ENCODE data around the gene CELA1. TPM values are rescaled to one million over a fixed set of nuclear protein-coding genes. Genes with fewer than 3 reads are reported as not detected.

CELA1 gene
- total RNA-seq, 1 experiment from 2014 or later, result not detected

DNA sequence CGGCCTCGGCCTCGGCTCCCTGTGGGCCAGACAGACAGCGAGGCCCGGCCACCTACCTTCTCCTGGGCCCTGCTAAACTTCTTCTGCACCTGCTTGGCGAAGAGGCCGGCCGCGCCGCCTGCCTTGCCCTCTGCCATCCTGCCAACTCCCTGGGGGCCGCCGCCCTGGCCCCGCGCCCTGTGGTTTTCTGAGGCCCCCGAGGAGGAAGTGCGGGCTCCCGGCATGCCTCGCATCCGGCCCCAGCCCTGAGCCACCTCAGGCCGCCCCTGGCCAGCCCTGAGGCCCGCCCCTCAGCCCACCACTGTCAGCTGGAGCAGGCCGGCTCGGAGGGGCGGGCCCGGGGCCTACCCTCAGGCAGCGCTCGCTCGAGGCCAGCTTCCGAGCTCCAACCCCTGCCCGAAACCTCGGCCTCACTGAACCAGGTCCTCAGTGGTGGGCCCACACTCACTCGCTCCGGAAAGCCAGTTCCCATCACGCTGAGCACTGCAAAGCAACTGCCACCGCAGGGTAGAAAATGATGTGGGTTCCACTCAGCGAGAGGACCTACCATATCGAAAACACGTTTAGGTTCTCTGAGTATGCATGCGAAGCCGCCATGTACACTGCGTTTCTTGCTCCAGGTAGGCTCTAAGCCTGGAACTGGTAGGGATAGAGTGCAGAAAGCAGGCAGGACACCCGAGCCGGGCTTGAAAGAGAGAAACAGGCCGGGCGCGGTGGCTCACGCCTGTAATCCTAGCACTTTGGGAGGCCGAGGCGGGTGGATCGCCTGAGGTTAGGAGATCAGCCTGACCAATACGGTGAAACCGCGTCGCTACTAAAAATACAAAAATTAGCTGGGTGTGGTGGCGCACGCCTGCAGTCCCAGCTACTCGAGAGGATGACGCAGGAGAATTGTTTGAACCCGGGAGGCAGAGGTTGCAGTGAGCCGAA lies 22.2 kb downstream of the CELA1 start, which contains the start of gene BIN2:
Gene BIN2, minus strand, starts transcription at position 209 of the 930 bp plus-strand sequence. Its CDS starts 72 bp downstream, at position 137.
- TF ChIP-seq EZH2 (IDR thresholded peaks at IDR 0.05; ENCODE audit: borderline replicate concordance, low read depth, low read length, poor library complexity, severe bottlenecking), result no peak
- TF ChIP-seq, protein P1, sequence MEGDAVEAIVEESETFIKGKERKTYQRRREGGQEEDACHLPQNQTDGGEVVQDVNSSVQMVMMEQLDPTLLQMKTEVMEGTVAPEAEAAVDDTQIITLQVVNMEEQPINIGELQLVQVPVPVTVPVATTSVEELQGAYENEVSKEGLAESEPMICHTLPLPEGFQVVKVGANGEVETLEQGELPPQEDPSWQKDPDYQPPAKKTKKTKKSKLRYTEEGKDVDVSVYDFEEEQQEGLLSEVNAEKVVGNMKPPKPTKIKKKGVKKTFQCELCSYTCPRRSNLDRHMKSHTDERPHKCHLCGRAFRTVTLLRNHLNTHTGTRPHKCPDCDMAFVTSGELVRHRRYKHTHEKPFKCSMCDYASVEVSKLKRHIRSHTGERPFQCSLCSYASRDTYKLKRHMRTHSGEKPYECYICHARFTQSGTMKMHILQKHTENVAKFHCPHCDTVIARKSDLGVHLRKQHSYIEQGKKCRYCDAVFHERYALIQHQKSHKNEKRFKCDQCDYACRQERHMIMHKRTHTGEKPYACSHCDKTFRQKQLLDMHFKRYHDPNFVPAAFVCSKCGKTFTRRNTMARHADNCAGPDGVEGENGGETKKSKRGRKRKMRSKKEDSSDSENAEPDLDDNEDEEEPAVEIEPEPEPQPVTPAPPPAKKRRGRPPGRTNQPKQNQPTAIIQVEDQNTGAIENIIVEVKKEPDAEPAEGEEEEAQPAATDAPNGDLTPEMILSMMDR (conservative IDR thresholded peaks at IDR 0.05; ENCODE audit: low read depth, low read length), result no peak
- intact Hi-C loops (cut with micrococcal nuclease; ENCODE audit: unreplicated experiment), result no loop called here
- Histone ChIP-seq H3K36me3 (ENCODE audit: insufficient read depth, low read length, poor library complexity, severe bottlenecking) (no peaks in the 10 kb centered on the region), H3K4me3 (ENCODE audit: low read depth, low read length, poor library complexity, severe bottlenecking) (no peak within 1 kb of the TSS), H3K27me3 (replicated peaks; ENCODE audit: insufficient read depth, low read depth, low read length, poor library complexity) (no peaks in the 10 kb centered on the region), H3K4me1 (ENCODE audit: insufficient read depth, low read length, poor library complexity, severe bottlenecking) (no peaks in the 10 kb centered on the region), H3K9me3 (ENCODE audit: low read depth, low read length, poor library complexity, severe bottlenecking) (no peaks in the 10 kb centered on the region), H3K27ac (ENCODE audit: low read depth, low read length, poor library complexity, severe bottlenecking) (no peak within 1 kb of the TSS)
- DNase-seq (ENCODE audit: low spot score), result no peak
- ChIA-PET POLR2A (ENCODE audit: low non-redundant PET) (no interaction called here), CTCF (no interaction called here)
- BruUV-seq (replicated peaks), result no TSS peak

DNA sequence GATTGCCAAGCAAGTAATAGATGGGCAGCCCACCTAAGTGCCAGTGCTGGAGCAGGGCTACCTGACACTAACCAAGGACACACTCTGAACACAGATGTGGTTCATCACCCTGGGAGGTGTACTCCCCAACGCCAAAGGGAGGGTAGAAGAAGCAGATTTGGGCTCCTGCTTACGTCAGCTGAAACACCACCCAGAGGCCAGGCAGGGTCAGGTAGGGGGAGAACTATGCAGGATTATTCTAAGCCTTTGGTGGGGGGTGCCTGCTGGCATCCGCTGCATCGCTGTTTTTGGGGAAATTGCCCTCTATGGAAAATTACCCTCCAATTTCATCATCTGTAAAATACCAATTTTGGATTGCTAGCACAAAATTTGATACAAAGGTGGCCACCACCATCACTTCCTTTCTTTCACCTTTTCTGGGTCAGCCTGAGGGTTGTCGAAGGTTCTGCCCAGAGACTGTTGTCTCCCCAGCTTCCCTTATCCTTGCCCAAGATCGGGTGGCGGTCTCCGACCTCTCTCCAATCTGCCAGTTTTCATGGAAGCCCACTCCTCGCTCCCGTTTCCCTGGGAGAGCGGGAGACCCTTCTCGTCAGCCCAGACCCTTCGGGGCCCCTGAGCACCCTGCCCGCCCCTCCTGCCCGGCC lies 23.0 kb downstream of the CELA1 start:
- POLR2A ChIA-PET (ENCODE audit: low non-redundant PET), result no interaction called here
- intact Hi-C loops (cut with micrococcal nuclease; ENCODE audit: unreplicated experiment), result no loop called here
- CTCF ChIA-PET, result no interaction called here
- Histone ChIP-seq H3K36me3 (ENCODE audit: insufficient read depth, low read length, poor library complexity, severe bottlenecking) (no peaks in the 10 kb centered on the region), H3K4me3 (ENCODE audit: low read depth, low read length, poor library complexity, severe bottlenecking) (no peak overlapping the region), H3K27ac (ENCODE audit: low read depth, low read length, poor library complexity, severe bottlenecking) (no peak overlapping the region), H3K9me3 (ENCODE audit: low read depth, low read length, poor library complexity, severe bottlenecking) (no peaks in the 10 kb centered on the region), H3K27me3 (replicated peaks; ENCODE audit: insufficient read depth, low read depth, low read length, poor library complexity) (no peaks in the 10 kb centered on the region), H3K4me1 (ENCODE audit: insufficient read depth, low read length, poor library complexity, severe bottlenecking) (no peaks in the 10 kb centered on the region)
- TF ChIP-seq, protein P1 (conservative IDR thresholded peaks at IDR 0.05; ENCODE audit: low read depth, low read length), result no peak
- TF ChIP-seq EZH2 (IDR thresholded peaks at IDR 0.05; ENCODE audit: borderline replicate concordance, low read depth, low read length, poor library complexity, severe bottlenecking), result no peak
- DNase-seq (ENCODE audit: low spot score), result no peak
- no TSS peak for BruUV-seq (replicated peaks)

DNA sequence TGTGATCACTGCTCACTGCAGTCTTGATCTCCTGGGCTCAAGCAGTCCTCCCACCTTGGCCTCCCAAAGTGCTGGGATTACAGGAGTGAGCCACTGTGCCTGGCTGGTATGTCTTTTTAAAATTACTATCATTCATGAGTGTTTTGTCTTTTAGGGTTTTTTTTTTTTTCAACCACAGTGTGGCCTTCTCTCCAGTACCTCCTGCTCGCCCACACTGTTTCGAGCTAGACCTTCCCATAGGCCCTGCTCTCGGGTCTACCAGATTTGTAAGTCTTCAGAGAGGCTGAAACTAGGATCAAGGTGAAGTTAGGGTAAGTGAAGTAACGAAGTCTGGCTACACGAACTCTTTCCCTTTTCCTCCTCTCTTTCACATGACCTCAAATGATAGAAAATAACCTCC lies 24.0 kb downstream of the CELA1 start:
- no peak overlapping the region for H3K27ac ChIP-seq (ENCODE audit: low read depth, low read length, poor library complexity, severe bottlenecking)
- H3K9me3 ChIP-seq (ENCODE audit: low read depth, low read length, poor library complexity, severe bottlenecking), result no peaks in the 10 kb centered on the region
- no TSS peak for BruUV-seq (replicated peaks)
- TF ChIP-seq EZH2 (IDR thresholded peaks at IDR 0.05; ENCODE audit: borderline replicate concordance, low read depth, low read length, poor library complexity, severe bottlenecking), result no peak
- TF ChIP-seq, protein P1 (conservative IDR thresholded peaks at IDR 0.05; ENCODE audit: low read depth, low read length), result no peak
- no peak for DNase-seq (ENCODE audit: low spot score)
- ChIA-PET CTCF (no interaction called here), POLR2A (ENCODE audit: low non-redundant PET) (no interaction called here)
- intact Hi-C loops (cut with micrococcal nuclease; ENCODE audit: unreplicated experiment), result no loop called here
- no peaks in the 10 kb centered on the region for H3K36me3 ChIP-seq (ENCODE audit: insufficient read depth, low read length, poor library complexity, severe bottlenecking)
- H3K27me3 ChIP-seq (replicated peaks; ENCODE audit: insufficient read depth, low read depth, low read length, poor library complexity), result no peaks in the 10 kb centered on the region
- H3K4me3 ChIP-seq (ENCODE audit: low read depth, low read length, poor library complexity, severe bottlenecking), result no peak overlapping the region
- no peaks in the 10 kb centered on the region for H3K4me1 ChIP-seq (ENCODE audit: insufficient read depth, low read length, poor library complexity, severe bottlenecking)
